ENCODE measurements around the gene CCAR1.

- TF ChIP-seq POLR2AphosphoS5 (IDR thresholded peaks at IDR 0.05; ENCODE audit: borderline replicate concordance, low read depth, low read length): no peak
- no peak for TF ChIP-seq EZH2 (IDR thresholded peaks at IDR 0.05)
- TF ChIP-seq FOXP2 (optimal IDR thresholded peaks at IDR 0.05; ENCODE audit: control extremely low read depth, extremely low read length, insufficient read depth): no peak
These were observed 111.6 kb downstream of the CCAR1 start for GRCh38 chr10:68832601-68833000.
